MCF 10A (cell line): ENCODE data around the gene PRELID2. TPM values are rescaled to one million over a fixed set of nuclear protein-coding genes. Genes with fewer than 3 reads are reported as not detected.

Experiments used
- BruUV-seq: library from RNA; stranded (reverse); fragments of 400-500 nt; replicated peaks from 2 replicates; lab custom pipeline; 2021; lab: Mats Ljungman, UMichigan
- CTCF ChIA-PET: fragments of 300-600 bp; sonication (Branson Sonifier 250); formaldehyde crosslinking; extraction: SDS; loops from one replicate; lab custom pipeline; 2021; ENCODE audit warnings: antibody characterized with exemption, inconsistent platforms; lab: Yijun Ruan, JAX
- POLR2A ChIA-PET: fragments of 300-600, 350-650 bp; sonication (Branson Sonifier 250); formaldehyde crosslinking; extraction: SDS; loops from one replicate; lab custom pipeline; 2020; ENCODE audit warnings: antibody characterized with exemption, inconsistent platforms; lab: Yijun Ruan, JAX
- DNase-seq: peaks from one replicate; pipeline ENCODE4 v3.0.0-alpha.2; 2018; ENCODE audit not compliant: unreplicated experiment
- H3K27ac Mint-ChIP-seq: one replicate; pipeline ENCODE4 v1.8.0; 2022; ENCODE audit warnings: mild to moderate bottlenecking, low read depth, mixed read lengths; ENCODE audit not compliant: unreplicated experiment
- H3K27me3 Mint-ChIP-seq: one replicate; pipeline ENCODE4 v1.8.0; 2022; ENCODE audit warnings: mixed read lengths; ENCODE audit not compliant: insufficient read depth, unreplicated experiment
- H3K36me3 Mint-ChIP-seq: one replicate; pipeline ENCODE4 v1.8.0; 2022; ENCODE audit warnings: mild to moderate bottlenecking, moderate library complexity, mixed read lengths; ENCODE audit not compliant: insufficient read depth, unreplicated experiment
- H3K4me1 Mint-ChIP-seq: one replicate; pipeline ENCODE4 v1.8.0; 2022; ENCODE audit warnings: mixed read lengths; ENCODE audit not compliant: insufficient read depth, unreplicated experiment
- H3K4me3 Mint-ChIP-seq: one replicate; pipeline ENCODE4 v1.8.0; 2022; ENCODE audit warnings: mild to moderate bottlenecking, moderate library complexity, mixed read lengths; ENCODE audit not compliant: unreplicated experiment
- H3K9me3 Mint-ChIP-seq: one replicate; pipeline ENCODE4 v1.8.0; 2022; ENCODE audit warnings: mixed read lengths; ENCODE audit not compliant: unreplicated experiment
- intact Hi-C: fragments of 100-400 bp; cut with micrococcal nuclease; formaldehyde crosslinking; loops from 2 replicates; pipeline ENCODE4 v1.14.1; 2022
- total RNA-seq: library from RNA; stranded (reverse); gene quantifications from 2 replicates; pipeline ENCODE4 v1.2.3, GENCODE V29; 2022
- TF ChIP-seq, protein P1 (sequence below): fragments of 200-600 bp; IDR thresholded peaks from one replicate; pipeline ENCODE4 v1.8.0; 2022; ENCODE audit warnings: antibody characterized with exemption, mild to moderate bottlenecking; ENCODE audit not compliant: unreplicated experiment

The PRELID2 gene
- total RNA-seq, 1 experiment from 2014 or later: 11.4 TPM

DNA sequence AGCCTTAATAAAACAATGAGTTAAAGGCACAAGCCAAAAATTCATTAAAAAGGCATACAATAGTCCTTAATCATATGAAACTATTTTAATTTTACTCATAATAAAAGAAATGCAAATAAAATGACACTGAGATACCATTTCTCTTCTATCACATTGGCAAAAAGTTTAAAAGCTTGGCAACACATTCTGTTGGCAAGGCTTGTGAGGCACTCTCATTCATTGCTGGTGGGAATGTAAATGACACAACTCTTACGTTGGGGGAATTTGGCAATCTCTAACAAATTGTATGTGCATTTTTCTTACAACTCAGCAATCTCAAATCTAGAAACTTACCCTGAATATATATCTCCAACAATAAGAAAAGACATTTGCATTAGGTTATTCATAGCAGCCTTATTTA is 111.6 kb downstream of the PRELID2 start:
- intact Hi-C loops: no loop called here
- TF ChIP-seq, protein P1, sequence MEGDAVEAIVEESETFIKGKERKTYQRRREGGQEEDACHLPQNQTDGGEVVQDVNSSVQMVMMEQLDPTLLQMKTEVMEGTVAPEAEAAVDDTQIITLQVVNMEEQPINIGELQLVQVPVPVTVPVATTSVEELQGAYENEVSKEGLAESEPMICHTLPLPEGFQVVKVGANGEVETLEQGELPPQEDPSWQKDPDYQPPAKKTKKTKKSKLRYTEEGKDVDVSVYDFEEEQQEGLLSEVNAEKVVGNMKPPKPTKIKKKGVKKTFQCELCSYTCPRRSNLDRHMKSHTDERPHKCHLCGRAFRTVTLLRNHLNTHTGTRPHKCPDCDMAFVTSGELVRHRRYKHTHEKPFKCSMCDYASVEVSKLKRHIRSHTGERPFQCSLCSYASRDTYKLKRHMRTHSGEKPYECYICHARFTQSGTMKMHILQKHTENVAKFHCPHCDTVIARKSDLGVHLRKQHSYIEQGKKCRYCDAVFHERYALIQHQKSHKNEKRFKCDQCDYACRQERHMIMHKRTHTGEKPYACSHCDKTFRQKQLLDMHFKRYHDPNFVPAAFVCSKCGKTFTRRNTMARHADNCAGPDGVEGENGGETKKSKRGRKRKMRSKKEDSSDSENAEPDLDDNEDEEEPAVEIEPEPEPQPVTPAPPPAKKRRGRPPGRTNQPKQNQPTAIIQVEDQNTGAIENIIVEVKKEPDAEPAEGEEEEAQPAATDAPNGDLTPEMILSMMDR: no peak
- no peaks in the 10 kb centered on the region for H3K4me1 Mint-ChIP-seq
- CTCF ChIA-PET: interaction anchor here (0.5 to 1.1 kb wide), 4 partner anchors 10 to 529 kb away, joined by 3 to 4 read pairs (median 3); no protein-coding TSS in a partner anchor
- POLR2A ChIA-PET: no interaction called here
- H3K27ac Mint-ChIP-seq: no peak overlapping the region
- H3K36me3 Mint-ChIP-seq: no peaks in the 10 kb centered on the region
- H3K27me3 Mint-ChIP-seq: no peaks in the 10 kb centered on the region
- no peak overlapping the region for H3K4me3 Mint-ChIP-seq
- no TSS peak for BruUV-seq
- DNase-seq: no peak
- H3K9me3 Mint-ChIP-seq: peaks cover 20% of the 10 kb centered on the region

DNA sequence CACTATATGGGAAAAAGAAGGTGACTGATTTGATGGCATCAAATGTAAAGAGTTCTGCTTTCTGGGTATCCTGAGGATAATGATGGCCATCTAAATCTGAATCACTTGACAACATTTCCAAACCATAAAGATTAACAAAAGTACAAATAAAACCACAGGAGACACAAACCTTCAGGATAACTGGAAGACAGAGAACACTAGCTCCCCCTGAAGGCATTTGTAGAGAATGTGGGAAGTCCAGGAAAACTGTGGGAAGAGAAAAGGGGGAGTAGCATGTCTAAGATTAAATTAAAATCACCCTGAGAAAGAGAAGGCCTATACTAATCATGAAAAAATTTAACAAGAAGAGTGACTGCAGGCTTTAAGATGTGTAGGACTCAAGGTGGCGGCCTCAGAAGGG is 116.2 kb downstream of the PRELID2 start:
- Mint-ChIP-seq H3K4me1 (no peaks in the 10 kb centered on the region), H3K36me3 (no peaks in the 10 kb centered on the region), H3K27ac (no peak overlapping the region), H3K4me3 (no peak overlapping the region), H3K9me3 (no peaks in the 10 kb centered on the region), H3K27me3 (no peaks in the 10 kb centered on the region)
- POLR2A ChIA-PET: interaction anchor here (1.2 kb wide), 1 partner anchor 261 kb away, joined by 3 read pairs; no protein-coding TSS in a partner anchor
- BruUV-seq: no TSS peak
- peak; percentile 57 for DNase-seq
- intact Hi-C loops: no loop called here
- CTCF ChIA-PET: interaction anchor here (0.6 to 0.7 kb wide), 3 partner anchors 66 to 1366 kb away, joined by 3 read pairs; no protein-coding TSS in a partner anchor
- TF ChIP-seq, protein P1: peak; percentile 29

DNA sequence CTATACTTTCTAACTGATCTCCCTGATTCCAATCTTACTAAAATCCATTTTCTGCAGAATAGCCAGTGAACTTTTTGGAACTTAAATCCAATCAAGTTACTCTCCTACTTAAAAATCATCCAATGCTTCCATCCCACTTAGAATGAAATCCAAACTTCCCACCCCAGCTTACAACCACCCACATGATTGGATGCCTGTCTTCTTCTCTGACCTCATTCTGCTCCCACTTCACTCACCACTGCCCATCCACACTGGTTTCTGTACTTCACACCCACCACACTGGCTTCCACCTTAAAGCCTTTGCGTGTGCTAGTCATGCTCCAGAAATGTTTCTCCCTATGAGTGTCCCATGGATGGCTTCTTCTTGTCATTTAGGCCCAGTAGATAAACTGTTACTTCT is 119.7 kb downstream of the PRELID2 start:
- no TSS peak for BruUV-seq
- ChIA-PET CTCF (interaction anchor here (1.2 kb wide), 1 partner anchor 18 kb away, joined by 3 read pairs; no protein-coding TSS in a partner anchor), POLR2A (no interaction called here)
- no peaks in the 10 kb centered on the region for H3K4me1 Mint-ChIP-seq
- H3K9me3 Mint-ChIP-seq: no peaks in the 10 kb centered on the region
- H3K4me3 Mint-ChIP-seq: no peak overlapping the region
- no peak for DNase-seq
- intact Hi-C loops: no loop called here
- TF ChIP-seq, protein P1: no peak
- no peaks in the 10 kb centered on the region for H3K36me3 Mint-ChIP-seq
- no peaks in the 10 kb centered on the region for H3K27me3 Mint-ChIP-seq
- H3K27ac Mint-ChIP-seq: no peak overlapping the region

DNA sequence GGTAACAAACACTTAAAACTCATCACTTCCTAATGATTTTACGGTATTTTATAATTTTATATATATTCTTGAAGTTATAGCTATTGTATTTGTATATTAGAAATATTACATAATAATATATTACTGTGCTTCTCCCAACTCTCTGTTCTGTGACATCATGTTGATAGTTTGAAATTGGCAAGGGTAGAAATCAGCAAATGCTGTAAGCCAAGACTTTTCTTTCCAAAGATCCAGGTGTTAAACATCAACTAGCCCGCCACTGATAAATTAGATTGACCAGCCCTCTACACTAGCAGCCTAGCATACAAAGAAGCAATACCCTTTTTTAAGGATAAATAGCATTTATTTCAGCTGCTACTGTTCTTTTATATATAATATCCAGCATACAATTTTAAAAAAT is 122.9 kb downstream of the PRELID2 start:
- no peak overlapping the region for H3K27ac Mint-ChIP-seq
- no peaks in the 10 kb centered on the region for H3K9me3 Mint-ChIP-seq
- ChIA-PET POLR2A (no interaction called here), CTCF (interaction anchor here (1.2 to 2.4 kb wide), 2 partner anchors 11 to 14 kb away, joined by 4 to 10 read pairs; no protein-coding TSS in a partner anchor)
- no peaks in the 10 kb centered on the region for H3K36me3 Mint-ChIP-seq
- no peak for DNase-seq
- H3K4me1 Mint-ChIP-seq: no peaks in the 10 kb centered on the region
- H3K27me3 Mint-ChIP-seq: no peaks in the 10 kb centered on the region
- no TSS peak for BruUV-seq
- intact Hi-C loops: no loop called here
- TF ChIP-seq, protein P1: no peak
- H3K4me3 Mint-ChIP-seq: no peak overlapping the region
